Panc1 (cell line): Measurements from ENCODE around the gene SAA2.

Source experiments
- CTCF ChIP-seq: fragments of 450-650 bp; IDR thresholded peaks from 2 replicates; pipeline ENCODE4 v1.5.1; 2017; ENCODE audit warnings: mild to moderate bottlenecking
- POLR2AphosphoS5 ChIP-seq: IDR thresholded peaks from 2 replicates; pipeline ENCODE4 v1.6.1; 2012; ENCODE audit warnings: mild to moderate bottlenecking, low read depth, low read length, moderate library complexity
- TF ChIP-seq, protein P1 (sequence below), 2 experiments: IDR thresholded peaks; 2 replicates each; pipeline ENCODE4 v1.6.1; 2011 to 2012; ENCODE audit warnings: low read depth in 2 of 2, control low read depth in 1 of 2, low read length in 1 of 2, mild to moderate bottlenecking in 1 of 2, moderate library complexity in 1 of 2; ENCODE audit not compliant: insufficient read depth in 1 of 2

- TF ChIP-seq CTCF (no peak), POLR2AphosphoS5 (no peak)
- TF ChIP-seq, protein P1, sequence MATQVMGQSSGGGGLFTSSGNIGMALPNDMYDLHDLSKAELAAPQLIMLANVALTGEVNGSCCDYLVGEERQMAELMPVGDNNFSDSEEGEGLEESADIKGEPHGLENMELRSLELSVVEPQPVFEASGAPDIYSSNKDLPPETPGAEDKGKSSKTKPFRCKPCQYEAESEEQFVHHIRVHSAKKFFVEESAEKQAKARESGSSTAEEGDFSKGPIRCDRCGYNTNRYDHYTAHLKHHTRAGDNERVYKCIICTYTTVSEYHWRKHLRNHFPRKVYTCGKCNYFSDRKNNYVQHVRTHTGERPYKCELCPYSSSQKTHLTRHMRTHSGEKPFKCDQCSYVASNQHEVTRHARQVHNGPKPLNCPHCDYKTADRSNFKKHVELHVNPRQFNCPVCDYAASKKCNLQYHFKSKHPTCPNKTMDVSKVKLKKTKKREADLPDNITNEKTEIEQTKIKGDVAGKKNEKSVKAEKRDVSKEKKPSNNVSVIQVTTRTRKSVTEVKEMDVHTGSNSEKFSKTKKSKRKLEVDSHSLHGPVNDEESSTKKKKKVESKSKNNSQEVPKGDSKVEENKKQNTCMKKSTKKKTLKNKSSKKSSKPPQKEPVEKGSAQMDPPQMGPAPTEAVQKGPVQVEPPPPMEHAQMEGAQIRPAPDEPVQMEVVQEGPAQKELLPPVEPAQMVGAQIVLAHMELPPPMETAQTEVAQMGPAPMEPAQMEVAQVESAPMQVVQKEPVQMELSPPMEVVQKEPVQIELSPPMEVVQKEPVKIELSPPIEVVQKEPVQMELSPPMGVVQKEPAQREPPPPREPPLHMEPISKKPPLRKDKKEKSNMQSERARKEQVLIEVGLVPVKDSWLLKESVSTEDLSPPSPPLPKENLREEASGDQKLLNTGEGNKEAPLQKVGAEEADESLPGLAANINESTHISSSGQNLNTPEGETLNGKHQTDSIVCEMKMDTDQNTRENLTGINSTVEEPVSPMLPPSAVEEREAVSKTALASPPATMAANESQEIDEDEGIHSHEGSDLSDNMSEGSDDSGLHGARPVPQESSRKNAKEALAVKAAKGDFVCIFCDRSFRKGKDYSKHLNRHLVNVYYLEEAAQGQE (IDR thresholded peaks at IDR 0.05; ENCODE audit: insufficient read depth in 1 of 2, low read depth in 2 of 2, low read length in 1 of 2) = no peak
These were observed 34.2 kb upstream of the SAA2 start for GRCh38 chr11:18282626-18283025.
